ENCODE measurements around the gene SBF2.

DNA sequence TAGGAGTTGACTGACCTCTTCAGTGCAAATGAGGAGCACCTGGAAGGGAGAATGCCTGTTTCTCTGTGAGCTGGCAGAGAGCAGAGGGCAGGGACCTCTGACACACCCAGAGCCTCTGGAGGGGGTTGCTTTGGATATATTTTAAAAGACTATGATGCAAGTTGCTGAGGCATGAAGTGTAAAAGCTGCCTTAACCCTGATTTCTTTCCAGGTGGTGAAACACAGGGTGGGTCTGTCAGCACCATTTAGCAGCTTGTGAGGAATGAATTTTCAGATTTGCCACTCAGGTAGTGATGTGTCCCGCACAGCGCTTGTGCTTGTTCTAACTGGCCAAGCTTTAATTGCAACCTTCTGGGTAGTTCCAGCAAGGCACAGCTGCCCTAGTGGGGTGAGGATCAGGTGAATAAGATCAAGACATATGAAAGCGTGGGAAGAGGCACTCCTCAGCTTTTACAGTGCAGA lies 540.0 kb downstream of the SBF2 start:
- no peak for TF ChIP-seq TAF1 (IDR thresholded peaks at IDR 0.05; ENCODE audit: borderline replicate concordance, insufficient read depth, low read length)
- no peak for TF ChIP-seq SIN3A (IDR thresholded peaks at IDR 0.05; ENCODE audit: borderline replicate concordance, insufficient read depth, low read length)
- TF ChIP-seq, protein P1, sequence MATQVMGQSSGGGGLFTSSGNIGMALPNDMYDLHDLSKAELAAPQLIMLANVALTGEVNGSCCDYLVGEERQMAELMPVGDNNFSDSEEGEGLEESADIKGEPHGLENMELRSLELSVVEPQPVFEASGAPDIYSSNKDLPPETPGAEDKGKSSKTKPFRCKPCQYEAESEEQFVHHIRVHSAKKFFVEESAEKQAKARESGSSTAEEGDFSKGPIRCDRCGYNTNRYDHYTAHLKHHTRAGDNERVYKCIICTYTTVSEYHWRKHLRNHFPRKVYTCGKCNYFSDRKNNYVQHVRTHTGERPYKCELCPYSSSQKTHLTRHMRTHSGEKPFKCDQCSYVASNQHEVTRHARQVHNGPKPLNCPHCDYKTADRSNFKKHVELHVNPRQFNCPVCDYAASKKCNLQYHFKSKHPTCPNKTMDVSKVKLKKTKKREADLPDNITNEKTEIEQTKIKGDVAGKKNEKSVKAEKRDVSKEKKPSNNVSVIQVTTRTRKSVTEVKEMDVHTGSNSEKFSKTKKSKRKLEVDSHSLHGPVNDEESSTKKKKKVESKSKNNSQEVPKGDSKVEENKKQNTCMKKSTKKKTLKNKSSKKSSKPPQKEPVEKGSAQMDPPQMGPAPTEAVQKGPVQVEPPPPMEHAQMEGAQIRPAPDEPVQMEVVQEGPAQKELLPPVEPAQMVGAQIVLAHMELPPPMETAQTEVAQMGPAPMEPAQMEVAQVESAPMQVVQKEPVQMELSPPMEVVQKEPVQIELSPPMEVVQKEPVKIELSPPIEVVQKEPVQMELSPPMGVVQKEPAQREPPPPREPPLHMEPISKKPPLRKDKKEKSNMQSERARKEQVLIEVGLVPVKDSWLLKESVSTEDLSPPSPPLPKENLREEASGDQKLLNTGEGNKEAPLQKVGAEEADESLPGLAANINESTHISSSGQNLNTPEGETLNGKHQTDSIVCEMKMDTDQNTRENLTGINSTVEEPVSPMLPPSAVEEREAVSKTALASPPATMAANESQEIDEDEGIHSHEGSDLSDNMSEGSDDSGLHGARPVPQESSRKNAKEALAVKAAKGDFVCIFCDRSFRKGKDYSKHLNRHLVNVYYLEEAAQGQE (IDR thresholded peaks at IDR 0.05; ENCODE audit: insufficient read depth in 1 of 2, low read depth in 2 of 2, low read length in 2 of 2), result no peak

Data from PFSK-1 (cell line).